ENCODE results near the gene CKMT2. TPM values are rescaled to one million over a fixed set of nuclear protein-coding genes. Genes with fewer than 3 reads are reported as not detected.
A peak's percentile ranks its signal among the peaks of the same experiment; 100 is the strongest.

The CKMT2 gene
- total RNA-seq, 1 donor from 2014 or later = 3.0 TPM

DNA sequence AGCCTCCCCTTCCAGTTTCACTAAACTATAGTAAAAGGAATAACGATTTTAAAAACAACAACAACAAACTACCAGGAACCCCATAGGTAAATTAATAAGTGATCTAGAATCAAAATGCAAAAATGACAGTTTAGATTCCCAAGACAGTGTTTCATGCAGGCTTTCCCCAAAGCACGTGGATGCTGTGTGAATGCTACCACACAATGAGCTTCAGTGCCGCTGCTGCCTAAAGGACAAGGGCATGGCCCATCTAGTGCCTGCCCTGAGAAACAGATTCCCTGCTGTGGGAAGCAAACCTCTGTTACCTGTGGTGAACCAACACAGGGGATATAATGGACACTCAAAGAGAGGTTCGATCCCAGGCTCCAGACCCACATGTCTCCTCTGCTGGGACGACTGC lies 23.7 kb upstream of the CKMT2 start:
- TF ChIP-seq, protein P1, sequence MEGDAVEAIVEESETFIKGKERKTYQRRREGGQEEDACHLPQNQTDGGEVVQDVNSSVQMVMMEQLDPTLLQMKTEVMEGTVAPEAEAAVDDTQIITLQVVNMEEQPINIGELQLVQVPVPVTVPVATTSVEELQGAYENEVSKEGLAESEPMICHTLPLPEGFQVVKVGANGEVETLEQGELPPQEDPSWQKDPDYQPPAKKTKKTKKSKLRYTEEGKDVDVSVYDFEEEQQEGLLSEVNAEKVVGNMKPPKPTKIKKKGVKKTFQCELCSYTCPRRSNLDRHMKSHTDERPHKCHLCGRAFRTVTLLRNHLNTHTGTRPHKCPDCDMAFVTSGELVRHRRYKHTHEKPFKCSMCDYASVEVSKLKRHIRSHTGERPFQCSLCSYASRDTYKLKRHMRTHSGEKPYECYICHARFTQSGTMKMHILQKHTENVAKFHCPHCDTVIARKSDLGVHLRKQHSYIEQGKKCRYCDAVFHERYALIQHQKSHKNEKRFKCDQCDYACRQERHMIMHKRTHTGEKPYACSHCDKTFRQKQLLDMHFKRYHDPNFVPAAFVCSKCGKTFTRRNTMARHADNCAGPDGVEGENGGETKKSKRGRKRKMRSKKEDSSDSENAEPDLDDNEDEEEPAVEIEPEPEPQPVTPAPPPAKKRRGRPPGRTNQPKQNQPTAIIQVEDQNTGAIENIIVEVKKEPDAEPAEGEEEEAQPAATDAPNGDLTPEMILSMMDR (IDR thresholded peaks at IDR 0.05) = no peak
- no peak overlapping the region for H3K27ac ChIP-seq
- intact Hi-C loops (cut with DNase I) = no loop called here
- DNase-seq (no peak), ATAC-seq (no peak)
- H3K4me3 ChIP-seq = no peak overlapping the region
- no peaks in the 10 kb centered on the region for H3K4me1 ChIP-seq
- H3K36me3 ChIP-seq = no peaks in the 10 kb centered on the region
- H3K27me3 ChIP-seq = no peaks in the 10 kb centered on the region
- no peaks in the 10 kb centered on the region for H3K9me3 ChIP-seq

DNA sequence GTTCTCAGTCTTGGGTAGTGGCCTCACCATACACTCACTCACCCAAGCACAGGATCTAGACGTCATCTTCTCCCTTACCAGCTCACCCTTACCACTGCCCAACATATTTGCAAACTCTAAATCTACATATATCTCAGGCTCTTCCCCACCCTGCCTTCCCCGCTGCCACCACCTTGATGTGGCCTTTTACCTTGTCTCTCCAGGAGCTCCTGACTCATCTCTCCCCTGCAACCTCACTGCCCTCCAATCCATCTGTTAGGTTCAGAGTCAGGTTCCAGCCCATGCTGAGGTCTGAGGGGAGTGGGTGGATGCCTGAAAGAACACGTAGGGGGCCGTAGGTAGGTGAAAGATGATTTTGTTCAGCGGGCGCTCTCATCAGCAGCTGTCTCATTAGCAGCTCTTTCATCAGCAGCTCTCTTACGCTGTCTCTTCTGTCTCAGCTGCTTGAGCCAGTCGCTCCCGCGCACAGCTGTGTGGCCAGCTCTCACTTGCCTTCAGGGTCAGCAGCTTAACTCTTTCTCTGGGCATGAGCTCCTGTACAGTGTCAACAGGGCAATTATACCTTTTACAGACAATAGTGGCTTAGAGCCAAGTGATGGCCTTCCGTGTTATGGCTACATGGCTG lies 23.1 kb upstream of the CKMT2 start:
- Histone ChIP-seq H3K9me3 (no peaks in the 10 kb centered on the region), H3K4me1 (no peaks in the 10 kb centered on the region), H3K27ac (no peak overlapping the region), H3K4me3 (no peak overlapping the region), H3K36me3 (no peaks in the 10 kb centered on the region), H3K27me3 (no peaks in the 10 kb centered on the region)
- intact Hi-C loops (cut with DNase I) = no loop called here
- TF ChIP-seq, protein P1 (IDR thresholded peaks at IDR 0.05) = no peak
- DNase-seq (no peak), ATAC-seq (no peak)

DNA sequence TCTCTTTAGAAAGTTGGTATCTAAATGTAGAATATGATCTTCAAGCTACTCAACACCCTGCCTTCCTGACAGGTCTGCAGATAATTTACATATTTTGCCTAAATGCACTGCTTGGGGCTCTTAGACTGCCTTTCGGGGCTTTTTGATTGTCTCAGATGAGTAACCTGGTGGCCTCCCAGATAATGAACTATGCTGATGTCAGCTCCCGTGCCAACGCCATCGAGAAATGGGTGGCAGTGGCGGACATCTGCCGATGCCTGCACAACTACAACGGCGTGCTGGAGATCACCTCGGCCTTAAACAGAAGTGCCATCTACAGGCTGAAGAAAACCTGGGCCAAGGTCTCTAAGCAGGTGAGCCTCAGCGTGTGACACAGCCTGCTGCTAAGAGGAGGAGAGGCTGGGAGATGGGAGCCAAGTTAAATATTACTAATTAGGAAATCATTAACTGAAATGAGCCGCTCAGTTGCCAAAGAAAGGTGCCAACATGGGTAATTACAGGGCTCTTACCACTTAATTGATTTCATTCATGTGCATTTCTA lies 20.8 kb upstream of the CKMT2 start:
- H3K4me1 ChIP-seq = no peaks in the 10 kb centered on the region
- no peaks in the 10 kb centered on the region for H3K27me3 ChIP-seq
- ATAC-seq = peak; percentile 88
- intact Hi-C loops (cut with DNase I) = no loop called here
- peak; percentile 64 for DNase-seq
- H3K36me3 ChIP-seq = no peaks in the 10 kb centered on the region
- TF ChIP-seq, protein P1 (IDR thresholded peaks at IDR 0.05) = no peak
- no peaks in the 10 kb centered on the region for H3K9me3 ChIP-seq
- H3K27ac ChIP-seq = no peak overlapping the region
- no peak overlapping the region for H3K4me3 ChIP-seq

DNA sequence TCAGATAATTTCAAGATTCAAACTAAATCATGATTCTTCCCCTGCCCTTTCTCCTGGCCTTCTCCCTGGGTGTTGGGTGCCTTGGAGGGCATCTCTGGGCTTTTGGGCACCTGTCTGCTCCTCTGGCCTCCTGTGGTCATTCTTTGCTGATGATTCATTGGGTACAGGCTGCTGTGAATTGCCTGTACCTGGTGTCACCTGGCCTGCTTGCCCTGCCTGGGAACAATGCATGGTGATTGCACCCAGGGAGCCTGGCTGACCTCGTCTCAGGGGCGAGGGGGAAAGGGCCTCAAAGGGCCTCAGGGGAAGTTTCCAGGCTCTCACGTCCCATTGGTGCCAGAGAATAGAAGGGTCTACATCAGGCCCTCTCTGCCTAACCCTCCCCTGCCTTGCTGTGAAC lies 20.1 kb upstream of the CKMT2 start:
- H3K4me1 ChIP-seq = no peaks in the 10 kb centered on the region
- intact Hi-C loops (cut with DNase I) = no loop called here
- H3K9me3 ChIP-seq = no peaks in the 10 kb centered on the region
- H3K36me3 ChIP-seq = no peaks in the 10 kb centered on the region
- ATAC-seq (peak; percentile 54), DNase-seq (peak; percentile 26)
- no peak overlapping the region for H3K4me3 ChIP-seq
- no peaks in the 10 kb centered on the region for H3K27me3 ChIP-seq
- no peak overlapping the region for H3K27ac ChIP-seq
- TF ChIP-seq, protein P1 (IDR thresholded peaks at IDR 0.05) = no peak

DNA sequence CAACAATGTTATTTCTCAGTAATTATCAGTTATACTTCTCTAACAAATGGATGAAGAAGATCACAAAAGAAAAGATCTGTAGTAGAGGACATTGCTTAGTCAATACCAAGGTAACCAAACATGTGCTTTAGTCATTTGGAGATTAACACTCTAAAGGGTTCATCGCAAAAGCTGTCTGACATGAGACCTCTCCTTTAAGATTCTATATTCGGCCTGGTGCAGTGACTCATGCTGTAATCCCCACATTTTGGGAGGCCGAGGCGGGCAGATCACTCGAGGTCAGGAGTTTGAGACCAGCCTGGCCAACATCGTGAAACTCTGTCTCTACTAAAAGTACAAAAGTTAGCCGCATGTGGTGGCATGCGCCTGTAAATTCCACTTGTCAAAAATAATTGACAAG lies 18.3 kb upstream of the CKMT2 start:
- intact Hi-C loops (cut with DNase I) = no loop called here
- Histone ChIP-seq H3K9me3 (no peaks in the 10 kb centered on the region), H3K4me1 (no peaks in the 10 kb centered on the region), H3K27me3 (no peaks in the 10 kb centered on the region), H3K27ac (no peak overlapping the region), H3K36me3 (no peaks in the 10 kb centered on the region), H3K4me3 (no peak overlapping the region)
- DNase-seq (no peak), ATAC-seq (no peak)
- TF ChIP-seq, protein P1 (IDR thresholded peaks at IDR 0.05) = no peak
